HG03558 (cell line): ENCODE data around the gene MAJIN.

Experiments used
- ATAC-seq: cut with Tn5 transposase; IDR thresholded peaks from one replicate; pipeline ENCODE4 v1.9.1; 2021; ENCODE audit warnings: moderate number of reproducible peaks; ENCODE audit not compliant: unreplicated experiment; ENCODE audit errors: extremely low read depth

The MAJIN gene

DNA sequence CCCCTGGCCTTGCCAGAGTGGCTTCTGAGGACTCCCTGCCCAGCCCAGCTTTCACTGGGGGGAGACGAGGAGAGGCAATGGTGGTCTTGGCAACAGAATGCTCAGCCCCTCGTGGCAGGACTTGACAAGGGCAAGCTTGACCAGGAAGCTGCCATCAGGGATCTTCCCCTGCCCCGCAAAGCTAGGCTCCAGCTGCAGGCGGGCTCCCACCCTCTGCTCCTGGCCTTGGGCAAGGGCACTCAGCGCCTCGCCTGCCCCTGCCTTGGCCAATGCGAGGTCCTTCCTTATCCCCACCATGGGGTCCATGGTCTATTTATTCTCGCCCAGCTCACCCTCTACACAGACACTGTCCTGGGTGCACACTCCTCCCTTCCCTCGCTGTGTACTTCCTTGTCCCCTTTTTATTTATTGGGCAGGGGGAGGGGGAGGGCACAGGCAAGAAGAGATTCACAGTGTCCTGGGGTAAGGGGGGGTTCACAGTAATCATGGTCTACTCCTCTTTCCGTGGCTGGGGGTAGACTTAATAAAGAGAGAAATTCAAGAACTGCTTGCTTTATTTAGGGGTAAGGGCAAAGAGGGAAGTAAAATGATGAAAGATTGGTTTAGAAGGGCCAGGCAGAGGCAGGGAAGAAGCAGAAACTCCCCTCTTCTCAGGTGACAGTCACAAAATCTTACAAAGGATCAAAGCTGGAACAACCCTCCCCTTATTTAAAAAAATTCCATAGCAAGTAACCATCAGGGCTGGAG, 37.8 kb downstream of the MAJIN start:
- ATAC-seq = no peak

DNA sequence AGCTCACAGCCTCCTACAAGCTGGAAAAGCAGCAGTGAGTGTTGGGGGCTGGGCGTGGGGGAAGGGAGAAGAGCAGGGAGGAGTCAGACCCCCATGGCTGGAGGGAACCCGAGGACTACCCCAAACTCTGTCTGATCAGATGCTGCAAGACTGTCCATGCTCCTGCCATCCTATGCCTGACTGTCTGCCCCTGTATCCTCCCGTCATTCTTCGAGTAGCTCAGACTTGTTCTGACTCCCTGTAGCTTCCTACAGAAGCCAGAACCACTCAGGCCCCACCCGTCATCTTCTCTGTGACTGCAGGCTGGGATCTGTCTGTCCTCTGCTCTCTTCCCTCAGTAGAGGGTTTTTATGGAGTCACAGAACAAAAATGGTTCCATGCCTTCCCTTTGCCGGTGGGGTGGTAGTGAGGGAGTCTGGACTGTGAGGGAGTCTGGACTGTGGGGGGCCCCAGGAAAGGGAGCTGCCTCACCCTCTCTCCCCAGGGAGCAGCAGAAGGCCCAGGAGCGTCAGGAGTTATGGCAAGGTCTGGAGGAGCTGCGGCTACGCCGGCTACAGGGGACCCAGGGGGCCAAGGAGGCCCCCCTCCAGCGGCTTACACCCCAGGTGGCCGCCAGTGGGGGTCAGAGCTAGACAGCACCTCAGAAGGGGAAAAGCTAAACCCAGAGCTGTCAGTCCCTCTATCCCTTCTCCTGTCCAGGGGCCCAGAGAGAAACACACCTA, 38.5 kb downstream of the MAJIN start:
- no peak for ATAC-seq

DNA sequence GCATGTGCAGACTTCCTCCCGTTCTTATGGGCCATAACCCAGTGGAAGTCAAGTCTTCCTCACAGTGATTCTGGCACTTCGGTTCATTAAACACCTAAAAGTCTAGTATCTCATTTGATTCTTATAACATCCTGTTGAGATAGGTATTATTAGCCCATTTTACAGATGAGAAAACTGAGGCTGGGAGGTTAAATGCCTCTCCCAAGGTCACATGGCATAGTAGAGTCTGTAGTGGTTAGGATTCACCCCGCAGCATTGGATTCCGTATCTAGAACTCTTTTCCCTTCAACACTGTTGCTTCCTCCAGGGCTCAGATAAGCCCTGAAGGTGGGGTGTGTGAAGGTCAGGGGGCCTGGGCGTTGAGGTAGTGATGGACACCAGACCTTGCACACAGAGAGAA, 39.6 kb downstream of the MAJIN start:
- ATAC-seq = no peak

DNA sequence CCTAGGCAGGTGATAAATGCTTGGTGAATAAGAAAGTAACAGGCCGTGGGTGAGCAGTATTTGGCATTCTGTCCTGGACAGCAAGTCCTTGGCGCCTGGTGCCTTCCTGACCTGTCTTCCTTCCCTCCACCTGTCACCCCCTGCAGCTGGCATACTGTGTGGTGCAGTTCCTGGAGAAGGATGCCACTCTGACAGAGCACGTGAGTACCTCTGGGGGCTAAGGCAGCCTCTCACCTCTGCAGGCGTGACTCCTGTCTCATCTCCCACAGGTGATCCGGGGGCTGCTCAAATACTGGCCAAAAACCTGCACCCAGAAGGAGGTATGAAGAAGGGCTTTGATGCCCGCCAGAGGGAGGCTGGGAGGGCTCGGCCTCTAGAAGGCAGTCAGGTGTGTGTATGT, 40.6 kb downstream of the MAJIN start:
- ATAC-seq = no peak

DNA sequence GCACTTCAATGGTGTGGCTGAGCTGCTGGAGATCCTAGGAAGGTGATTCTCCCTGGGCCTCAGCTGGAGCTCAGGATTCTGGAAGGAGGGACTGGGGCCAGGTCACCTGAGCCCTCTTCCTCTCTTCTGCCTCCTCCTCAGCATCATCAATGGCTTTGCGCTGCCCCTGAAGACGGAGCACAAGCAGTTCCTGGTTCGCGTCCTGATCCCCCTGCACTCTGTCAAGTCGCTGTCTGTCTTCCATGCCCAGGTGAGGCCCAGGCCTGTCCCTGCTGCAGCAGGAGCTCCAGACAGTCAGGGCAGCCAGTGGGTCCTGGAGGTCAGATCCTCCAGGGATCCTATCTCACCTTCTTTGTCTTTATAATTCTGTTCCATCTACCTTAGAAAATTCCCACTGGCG, 41.6 kb downstream of the MAJIN start:
- ATAC-seq = no peak

DNA sequence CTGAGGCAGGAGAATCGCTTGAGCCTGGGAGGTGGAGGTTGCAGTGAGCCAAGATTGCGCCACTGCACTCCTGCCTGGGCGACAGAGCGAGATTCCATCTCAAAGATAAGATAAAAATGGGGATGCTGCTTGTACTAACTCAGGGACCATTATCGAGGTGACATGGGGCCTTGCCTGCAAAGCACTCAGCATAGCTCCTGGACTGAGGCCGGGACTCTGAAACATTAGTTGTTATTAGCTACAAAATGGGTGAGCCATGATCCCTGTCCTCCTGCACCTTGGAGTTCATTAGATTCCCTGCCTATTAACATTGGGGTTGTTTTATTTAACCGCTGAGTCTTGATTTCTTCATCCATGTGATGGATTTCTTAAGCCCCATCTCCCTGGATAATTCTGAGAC, 42.3 kb downstream of the MAJIN start:
- ATAC-seq = no peak

DNA sequence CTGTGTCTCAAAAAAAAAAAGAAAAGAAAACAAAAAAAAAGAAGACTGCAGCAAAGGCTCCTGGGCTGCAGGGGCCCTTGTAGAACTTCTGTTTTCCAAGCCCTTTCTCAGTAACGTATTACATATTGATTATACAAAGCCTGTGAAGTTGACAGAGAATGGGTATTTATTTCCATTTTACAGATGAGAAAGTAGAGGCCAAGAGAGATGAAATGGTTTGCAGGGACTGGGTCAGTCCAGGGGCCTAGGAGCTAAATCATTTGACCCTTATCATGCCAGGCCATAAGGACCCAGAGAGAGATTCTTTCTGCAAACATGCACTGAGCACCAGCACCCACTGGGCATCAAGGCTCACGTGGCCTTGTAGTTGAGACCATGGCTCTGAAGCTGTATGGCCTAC, 43.0 kb downstream of the MAJIN start:
- no peak for ATAC-seq

DNA sequence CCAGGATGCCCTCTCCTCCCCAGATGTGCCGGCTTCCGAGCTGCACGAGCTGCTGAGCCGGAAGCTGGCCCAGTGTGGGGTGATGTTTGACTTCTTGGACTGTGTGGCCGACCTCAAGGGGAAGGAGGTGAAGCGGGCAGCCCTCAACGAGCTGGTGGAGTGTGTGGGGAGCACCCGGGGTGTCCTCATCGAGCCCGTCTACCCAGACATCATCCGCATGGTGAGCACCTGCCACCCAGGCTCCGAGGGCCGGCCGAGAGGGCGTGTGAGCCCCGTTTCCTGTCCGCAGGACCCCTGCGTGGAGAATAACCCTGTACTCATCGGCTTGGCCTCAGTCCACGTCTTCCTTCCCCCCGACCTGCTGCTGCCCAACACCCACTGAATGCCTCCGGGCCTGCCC, 45.2 kb downstream of the MAJIN start:
- ATAC-seq = no peak

DNA sequence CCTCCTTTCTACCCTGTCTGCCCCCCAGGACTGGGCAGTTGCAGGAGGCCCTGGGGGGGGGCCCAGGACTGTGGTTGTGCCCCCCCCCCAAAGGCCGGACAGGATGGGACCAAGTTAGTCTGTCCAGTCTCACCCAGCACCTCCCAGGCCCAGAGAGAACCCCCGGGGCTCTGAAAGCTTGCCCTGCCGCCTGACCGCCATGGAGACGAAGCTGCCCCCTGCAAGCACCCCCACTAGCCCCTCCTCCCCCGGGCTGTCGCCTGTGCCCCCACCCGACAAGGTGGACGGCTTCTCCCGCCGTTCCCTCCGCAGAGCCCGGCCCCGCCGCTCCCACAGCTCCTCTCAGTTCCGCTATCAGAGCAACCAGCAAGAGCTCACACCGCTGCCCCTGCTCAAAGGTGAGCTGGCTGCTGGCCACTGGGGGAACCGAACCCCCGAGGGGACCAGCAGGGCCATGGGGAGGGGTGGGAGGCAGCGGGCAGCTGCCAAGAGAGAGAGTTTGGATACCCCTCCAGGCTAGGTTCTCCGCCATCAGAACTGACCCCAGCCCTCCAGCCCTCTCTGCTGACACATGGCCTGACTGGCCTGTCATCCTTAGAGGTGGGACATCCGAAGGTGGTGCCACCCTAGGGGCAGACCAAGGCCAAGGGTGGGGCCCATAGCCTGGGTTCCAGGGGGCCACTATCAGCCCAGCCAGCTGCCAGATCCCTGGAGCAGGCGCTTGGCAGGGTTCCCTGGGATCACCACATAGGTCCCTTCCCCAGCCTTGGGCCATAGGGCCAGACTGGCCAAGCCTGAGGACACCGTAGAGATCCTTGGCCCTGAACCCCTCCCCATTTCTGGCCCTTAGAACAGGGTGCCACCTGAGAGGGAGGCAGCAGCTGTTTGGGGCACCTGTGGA, 46.1 kb downstream of the MAJIN start:
- no peak for ATAC-seq

DNA sequence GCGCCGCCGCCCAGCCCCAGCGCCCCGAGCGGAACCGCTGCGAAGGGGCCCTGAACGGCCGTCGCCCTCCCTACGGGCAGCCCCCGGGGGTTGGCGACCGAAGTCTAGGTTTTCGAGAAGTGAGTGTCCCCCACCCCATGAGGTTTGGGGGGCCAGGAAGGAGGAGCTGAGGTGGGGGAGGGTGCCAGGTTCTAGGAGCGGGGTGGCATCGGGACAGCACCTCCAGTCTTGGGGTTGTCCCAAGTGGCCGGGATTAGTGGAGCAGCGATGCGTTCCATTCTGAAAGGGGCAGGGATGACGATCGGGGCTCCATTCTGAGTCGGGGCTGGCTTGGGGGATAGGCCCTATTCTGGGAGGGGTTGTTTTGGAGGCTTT, 47.0 kb downstream of the MAJIN start:
- no peak for ATAC-seq

DNA sequence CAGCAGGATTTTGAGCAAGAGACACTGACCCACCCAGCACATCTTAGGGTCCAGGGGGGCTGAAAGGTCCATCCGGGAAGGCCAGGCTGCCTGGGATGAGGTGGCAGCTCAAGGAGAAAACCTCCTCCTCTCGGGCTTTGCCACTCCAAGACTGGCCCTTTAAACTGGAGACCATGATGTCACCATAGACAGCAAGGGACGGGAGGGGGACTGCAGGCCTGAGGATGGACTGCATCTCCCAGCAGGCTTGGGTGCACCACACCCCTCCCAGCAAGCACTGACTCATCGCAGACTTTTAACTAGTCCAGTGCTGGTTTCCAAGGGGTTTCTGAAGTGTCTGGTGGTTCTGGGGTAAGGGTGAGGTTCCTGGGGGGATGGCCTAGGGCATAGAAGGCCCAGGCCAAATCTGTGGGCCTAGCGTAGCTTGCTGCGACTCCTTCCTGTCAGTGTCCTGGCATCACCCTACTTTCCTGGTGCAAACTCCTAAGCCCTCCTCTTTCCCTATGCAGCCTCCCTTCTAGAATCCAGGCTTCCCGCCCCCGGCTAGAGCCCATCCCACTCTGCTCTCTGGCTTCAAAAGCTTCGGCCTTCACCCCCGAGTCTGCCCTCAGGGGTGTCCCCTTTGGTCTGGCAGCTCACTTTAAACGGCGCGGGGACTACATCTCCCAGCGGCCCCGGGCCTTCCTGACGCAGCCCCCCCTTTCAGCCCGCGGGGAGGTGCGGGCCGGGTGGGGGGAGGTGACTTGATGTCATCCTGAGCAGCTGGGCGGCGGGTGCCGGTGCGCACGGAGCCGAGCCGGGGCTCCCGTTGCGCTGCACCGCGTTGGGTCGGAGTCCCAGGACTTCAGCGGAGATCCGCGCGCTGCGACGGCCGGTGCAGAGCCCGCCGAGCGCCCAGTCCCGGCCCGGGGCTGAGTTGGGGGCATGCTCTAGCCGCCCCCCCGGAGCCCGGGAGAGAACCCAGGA, 47.7 kb downstream of the MAJIN start, which contains the start of gene PPP2R5B:
Gene PPP2R5B, plus strand, starts transcription at position 746 of the 966 bp plus-strand sequence. CDS start 1,046 bp downstream, outside the sequence.
- ATAC-seq = peak; percentile 58

DNA sequence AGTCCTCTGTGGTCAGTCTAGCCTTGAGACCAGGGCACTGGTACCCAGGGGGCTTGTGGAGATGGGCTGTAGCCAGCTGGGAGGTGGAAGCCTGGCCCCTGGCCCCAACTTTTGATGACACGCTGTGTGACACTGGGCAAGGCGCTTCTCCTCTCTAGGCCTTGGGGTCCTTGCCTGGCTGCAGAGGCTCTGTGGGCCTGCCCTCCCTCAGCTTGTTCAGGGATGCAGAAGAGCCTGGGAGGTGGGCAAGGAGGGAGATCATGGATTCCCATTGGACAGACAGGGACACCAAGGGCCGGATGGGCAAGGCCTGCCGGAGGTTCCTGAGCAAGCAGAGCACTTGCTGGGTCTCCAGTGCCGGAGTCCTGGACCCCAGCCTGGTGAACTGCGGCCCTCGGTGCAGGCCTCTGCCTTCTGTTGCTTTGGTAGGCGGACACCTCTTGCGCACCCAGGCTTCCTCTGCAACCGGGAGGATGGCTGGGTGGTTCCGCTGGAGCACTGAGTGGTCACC, 48.7 kb downstream of the MAJIN start:
- ATAC-seq = no peak

DNA sequence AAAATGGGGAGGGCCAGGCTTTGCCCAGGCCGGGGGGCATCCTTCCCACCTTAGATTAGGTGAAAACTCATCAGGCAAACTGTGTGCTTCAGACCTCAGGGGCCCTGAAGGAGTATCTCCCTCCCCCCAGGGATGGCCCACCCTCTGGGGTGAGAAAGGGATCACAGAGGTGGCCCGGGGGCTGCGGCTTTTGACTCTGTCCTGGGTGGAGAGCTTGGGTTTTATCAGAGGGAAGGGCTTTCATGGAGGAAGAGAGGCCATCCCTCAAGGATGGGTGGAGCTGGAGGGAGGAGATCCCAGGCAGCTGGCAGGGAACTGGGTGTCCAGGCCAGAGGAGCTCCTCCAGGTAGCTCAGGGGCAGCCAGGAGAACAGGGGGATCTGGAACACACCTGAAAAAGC, 50.5 kb downstream of the MAJIN start:
- no peak for ATAC-seq

DNA sequence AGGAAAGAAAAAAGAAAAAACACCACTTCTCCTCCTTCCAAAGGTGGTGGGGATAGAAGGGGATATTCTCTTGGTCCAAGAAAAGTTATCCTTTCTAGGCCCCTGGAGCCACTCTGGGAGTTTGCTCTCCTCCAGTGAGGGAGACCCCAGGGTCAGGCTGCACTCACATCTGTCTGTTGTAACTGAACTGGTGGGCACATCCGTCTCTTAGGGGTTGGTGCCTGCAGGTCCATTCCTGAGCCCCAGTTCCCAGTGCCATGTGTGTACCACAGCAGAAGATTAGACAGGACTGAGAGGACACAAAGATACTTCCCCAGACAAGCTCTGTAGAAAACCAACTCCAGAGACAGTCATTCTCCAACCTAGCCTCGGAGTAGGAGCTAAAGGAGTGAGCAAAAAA, 51.8 kb downstream of the MAJIN start:
- no peak for ATAC-seq

DNA sequence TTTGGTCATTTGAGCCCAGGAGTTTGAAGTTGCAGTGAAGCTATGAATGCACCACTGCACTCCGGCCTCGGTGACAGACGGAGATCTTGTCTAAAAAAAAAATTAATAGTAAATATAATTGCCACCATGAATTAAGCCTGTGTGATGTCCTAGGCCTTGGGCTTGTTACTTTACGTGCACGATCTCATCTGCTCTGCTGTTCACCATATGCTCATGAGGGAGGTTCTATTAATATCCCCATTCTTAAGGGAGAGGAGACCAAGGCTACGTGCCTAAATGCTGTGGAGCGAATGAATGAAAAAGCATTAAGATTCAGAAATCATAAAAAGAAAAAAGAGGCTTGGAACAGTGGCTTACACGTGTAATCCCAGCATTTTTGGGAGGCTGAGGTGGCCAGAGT, 52.3 kb downstream of the MAJIN start:
- ATAC-seq = no peak

DNA sequence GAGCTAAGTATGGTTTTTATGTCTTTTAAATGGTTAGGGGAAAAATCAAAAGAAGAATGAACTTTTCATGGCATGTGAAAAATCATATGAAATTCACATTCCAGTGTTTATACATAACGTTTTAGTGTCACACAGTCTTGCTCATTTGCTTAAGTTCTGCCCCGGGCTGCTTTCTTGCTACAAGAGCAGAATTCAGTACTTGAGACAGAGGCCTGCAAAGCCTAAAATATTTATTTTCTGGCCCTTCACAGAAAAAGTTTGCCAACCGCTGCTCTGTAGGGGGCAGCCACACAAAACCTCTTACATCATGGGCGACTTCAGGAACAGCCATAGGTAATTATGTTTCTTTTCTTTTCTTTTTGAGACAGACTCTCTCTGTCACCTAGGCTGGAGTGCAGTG, 53.9 kb downstream of the MAJIN start:
- no peak for ATAC-seq

DNA sequence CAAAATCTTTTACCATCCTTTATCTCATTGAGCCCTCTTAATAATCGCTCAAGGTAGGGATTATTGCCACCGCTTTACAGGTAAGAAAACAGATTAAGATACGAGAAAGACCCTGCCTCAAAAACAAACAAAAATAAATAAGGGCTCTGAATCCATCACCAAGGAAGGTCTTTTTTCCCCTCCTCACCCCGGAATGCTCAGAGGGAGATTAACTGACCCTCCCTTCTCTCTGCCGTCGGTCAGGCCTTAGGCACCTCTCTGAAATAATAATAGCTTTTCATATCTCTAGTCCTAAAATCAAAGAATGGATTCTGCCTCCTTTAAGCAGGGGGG, 54.3 kb downstream of the MAJIN start:
- no peak for ATAC-seq

DNA sequence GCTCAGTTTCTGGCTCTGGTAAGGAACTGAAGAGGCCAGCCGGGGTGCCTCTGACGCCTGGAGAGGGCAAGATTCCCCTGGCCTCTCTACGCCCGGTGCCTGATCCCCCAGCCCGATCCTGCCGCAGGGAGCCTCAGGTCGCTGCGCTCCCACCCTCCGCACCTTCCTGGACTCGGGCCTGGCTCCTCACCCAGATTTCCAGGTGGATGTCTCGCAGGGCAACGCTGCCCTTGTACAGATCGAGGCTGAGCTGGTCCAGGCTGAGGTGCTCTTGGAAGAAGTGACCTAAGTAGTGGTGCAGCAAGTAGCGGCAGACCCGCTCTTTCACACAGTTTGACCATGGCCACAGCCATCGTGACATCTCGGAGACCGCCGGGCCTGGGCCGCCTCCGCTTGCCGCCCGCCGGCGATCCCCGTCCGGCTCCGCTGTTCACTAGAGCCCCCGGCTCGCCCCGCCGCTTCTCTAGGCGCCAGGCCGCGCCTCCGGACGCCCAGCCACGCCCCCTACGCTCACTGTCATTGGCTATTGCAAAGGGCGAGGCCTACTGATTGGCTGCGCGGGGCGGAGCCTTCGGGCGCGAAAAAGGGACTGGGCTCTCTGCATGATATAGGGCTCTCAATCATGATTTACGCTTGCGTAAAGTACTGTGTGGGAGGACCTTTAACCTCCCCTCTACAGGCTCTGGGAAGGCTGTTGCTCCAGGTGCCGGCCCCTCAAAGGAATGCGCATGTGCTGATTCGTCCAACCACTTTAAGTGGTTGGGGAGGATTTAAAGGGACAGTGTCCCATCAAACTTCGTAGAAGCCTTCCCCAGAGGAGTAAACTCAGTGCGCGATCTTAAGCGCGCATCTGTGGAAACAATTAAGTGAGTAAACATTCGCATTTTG, 54.9 kb downstream of the MAJIN start, which contains the start of gene ATG2A:
Gene ATG2A, minus strand, starts transcription at position 435 of the 888 bp plus-strand sequence. Its CDS starts 74 bp downstream, at position 361.
- peak; percentile 90 for ATAC-seq
